NB4 (cell line): Measurements from ENCODE around the gene OAS1.

ENCODE experiments used
- POLR2A ChIP-seq: IDR thresholded peaks from 2 replicates; pipeline ENCODE4 v1.6.1; 2011; ENCODE audit warnings: mild to moderate bottlenecking; ENCODE audit not compliant: insufficient read length; ENCODE audit errors: extremely low read depth
- TF ChIP-seq, protein P1 (sequence below): IDR thresholded peaks from one replicate; pipeline ENCODE4 v1.5.1; 2012; ENCODE audit warnings: low read depth, low read length

DNA sequence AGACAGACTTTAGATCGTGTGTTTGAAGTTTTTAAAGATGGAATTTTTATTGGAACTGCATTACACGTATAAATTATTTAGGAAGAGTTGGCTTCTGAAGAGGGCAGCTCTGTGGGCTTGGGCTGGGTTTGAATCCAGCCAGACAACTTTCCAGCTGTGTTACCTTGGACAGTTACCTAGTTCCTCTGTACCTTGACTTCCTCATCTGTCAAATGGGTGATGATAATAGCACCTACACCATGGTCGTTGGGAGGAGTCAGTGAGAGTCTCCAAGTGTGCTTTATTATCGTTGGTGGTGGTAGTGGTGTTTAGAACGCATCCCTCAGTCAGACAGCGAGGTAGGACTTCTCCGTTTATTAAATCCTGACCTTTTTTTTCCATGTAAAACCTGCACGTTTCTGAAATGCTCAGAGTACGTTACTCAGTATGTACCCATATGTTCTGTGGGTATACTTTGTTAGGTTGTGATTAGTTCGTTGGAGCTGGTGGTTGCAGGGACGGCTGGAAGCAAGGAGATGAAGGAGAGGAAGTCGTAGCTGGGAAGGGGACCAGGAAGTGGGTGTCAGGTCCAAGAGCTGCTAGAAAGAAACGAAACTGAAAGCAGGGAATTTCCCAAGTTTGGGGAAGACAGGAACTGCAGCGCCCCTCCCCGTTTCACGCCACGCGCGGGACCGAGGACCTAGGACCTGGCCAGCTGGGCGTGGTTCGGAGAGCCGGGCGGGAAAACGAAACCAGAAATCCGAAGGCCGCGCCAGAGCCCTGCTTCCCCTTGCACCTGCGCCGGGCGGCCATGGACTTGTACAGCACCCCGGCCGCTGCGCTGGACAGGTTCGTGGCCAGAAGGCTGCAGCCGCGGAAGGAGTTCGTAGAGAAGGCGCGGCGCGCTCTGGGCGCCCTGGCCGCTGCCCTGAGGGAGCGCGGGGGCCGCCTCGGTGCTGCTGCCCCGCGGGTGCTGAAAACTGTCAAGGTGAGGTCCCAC lies 31.3 kb downstream of the OAS1 start, which contains the start of gene OAS3:
- TF ChIP-seq, protein P1, sequence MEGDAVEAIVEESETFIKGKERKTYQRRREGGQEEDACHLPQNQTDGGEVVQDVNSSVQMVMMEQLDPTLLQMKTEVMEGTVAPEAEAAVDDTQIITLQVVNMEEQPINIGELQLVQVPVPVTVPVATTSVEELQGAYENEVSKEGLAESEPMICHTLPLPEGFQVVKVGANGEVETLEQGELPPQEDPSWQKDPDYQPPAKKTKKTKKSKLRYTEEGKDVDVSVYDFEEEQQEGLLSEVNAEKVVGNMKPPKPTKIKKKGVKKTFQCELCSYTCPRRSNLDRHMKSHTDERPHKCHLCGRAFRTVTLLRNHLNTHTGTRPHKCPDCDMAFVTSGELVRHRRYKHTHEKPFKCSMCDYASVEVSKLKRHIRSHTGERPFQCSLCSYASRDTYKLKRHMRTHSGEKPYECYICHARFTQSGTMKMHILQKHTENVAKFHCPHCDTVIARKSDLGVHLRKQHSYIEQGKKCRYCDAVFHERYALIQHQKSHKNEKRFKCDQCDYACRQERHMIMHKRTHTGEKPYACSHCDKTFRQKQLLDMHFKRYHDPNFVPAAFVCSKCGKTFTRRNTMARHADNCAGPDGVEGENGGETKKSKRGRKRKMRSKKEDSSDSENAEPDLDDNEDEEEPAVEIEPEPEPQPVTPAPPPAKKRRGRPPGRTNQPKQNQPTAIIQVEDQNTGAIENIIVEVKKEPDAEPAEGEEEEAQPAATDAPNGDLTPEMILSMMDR, result no peak
- no peak for TF ChIP-seq POLR2A
